GM19395 (cell line): Measurements from ENCODE around the gene SEC24C.

Source experiments
- ATAC-seq: cut with Tn5 transposase; IDR thresholded peaks from one replicate; pipeline ENCODE4 v1.9.1; 2021; ENCODE audit warnings: mild to moderate bottlenecking, moderate library complexity; ENCODE audit not compliant: unreplicated experiment

Gene SEC24C

GRCh38 chr10:73809061-73809818 lies 65.1 kb downstream of the SEC24C start:
- no peak for ATAC-seq

- ATAC-seq, result no peak
Observed at GRCh38 chr10:73810358-73810734, 66.2 kb downstream of the SEC24C start.

- peak; percentile 49 for ATAC-seq
Observed at GRCh38 chr10:73810735-73811465, 66.7 kb downstream of the SEC24C start.

GRCh38 chr10:73812657-73813056 lies 68.5 kb downstream of the SEC24C start:
- no peak for ATAC-seq

GRCh38 chr10:73813333-73813732 lies 69.2 kb downstream of the SEC24C start:
- ATAC-seq, result no peak

GRCh38 chr10:73814276-73814895 lies 70.2 kb downstream of the SEC24C start:
- ATAC-seq, result no peak

GRCh38 chr10:73814896-73815718 lies 70.9 kb downstream of the SEC24C start:
- ATAC-seq, result no peak

- no peak for ATAC-seq
Observed at GRCh38 chr10:73815719-73816030, 71.5 kb downstream of the SEC24C start.

GRCh38 chr10:73816917-73817729 lies 73.0 kb downstream of the SEC24C start:
- no peak for ATAC-seq

- ATAC-seq, result no peak
Observed at GRCh38 chr10:73817826-73818225, 73.7 kb downstream of the SEC24C start.

- no peak for ATAC-seq
Observed at GRCh38 chr10:73818402-73818801, 74.2 kb downstream of the SEC24C start.

- ATAC-seq, result no peak
Observed at GRCh38 chr10:73819081-73819480, 74.9 kb downstream of the SEC24C start.

GRCh38 chr10:73819513-73820093 lies 75.4 kb downstream of the SEC24C start:
- ATAC-seq, result no peak
